GM18526 (cell line): Measurements from ENCODE around the gene ZNF622.

ENCODE experiments used
- POLR2A ChIP-seq: IDR thresholded peaks from 3 replicates; pipeline ENCODE4 v1.6.1; 2011; ENCODE audit not compliant: insufficient read length; ENCODE audit errors: extremely low read depth

The ZNF622 gene

DNA sequence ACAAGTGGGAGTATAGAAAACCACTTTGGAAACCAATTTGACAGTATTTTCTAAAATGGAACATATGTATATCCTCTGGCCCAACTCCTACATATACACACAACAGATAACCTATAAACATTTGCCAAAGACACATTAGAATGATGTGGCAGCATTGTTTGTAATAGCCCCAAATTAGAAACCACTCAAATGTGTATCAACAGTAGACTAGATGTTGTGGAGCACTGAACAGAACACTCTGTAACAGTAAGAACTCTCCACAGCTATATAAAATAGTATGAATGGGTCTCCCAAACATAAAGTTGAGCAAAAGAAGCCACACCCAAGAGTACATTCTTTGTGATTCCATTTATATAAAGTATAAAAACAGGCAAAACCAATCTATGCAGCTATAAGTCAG is 6.1 kb downstream of the ZNF622 start:
- TF ChIP-seq POLR2A: no peak

DNA sequence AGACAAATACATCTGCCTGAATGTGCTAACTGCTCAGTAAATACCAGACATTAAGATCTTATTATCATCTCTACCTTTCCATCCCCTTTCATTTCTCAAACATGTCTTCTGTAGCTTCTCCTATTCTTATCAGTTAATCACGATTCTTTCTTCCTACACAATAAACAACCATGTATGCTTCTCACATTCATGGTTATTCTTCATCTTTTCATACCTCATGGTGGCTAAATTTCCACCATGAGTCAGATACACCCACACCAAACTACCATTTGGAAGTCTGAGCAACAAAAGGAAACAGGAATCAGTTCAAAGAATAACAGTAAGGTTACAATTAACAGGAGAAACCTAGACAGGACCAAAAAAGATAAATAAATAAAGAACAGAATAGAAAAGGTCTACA is 7.7 kb downstream of the ZNF622 start:
- no peak for TF ChIP-seq POLR2A

DNA sequence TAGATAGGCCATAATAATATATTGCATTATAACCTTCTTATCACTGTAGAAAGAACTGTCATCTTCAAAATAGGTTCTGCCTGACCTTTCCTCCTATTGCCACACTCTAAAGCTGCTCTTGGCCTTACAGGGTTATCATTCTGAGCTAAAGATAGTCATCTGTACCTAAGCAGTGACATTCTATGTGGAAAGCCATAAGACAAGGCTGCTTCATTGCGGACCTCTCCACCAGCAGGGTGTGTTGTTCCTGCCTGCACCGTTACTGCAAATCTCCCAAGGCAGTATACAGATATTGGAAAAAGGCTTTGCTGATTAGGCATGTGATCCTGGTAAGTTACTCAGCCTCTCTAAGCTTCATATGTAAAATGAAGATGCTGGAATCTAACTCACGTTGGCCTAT is 8.1 kb downstream of the ZNF622 start:
- no peak for TF ChIP-seq POLR2A

DNA sequence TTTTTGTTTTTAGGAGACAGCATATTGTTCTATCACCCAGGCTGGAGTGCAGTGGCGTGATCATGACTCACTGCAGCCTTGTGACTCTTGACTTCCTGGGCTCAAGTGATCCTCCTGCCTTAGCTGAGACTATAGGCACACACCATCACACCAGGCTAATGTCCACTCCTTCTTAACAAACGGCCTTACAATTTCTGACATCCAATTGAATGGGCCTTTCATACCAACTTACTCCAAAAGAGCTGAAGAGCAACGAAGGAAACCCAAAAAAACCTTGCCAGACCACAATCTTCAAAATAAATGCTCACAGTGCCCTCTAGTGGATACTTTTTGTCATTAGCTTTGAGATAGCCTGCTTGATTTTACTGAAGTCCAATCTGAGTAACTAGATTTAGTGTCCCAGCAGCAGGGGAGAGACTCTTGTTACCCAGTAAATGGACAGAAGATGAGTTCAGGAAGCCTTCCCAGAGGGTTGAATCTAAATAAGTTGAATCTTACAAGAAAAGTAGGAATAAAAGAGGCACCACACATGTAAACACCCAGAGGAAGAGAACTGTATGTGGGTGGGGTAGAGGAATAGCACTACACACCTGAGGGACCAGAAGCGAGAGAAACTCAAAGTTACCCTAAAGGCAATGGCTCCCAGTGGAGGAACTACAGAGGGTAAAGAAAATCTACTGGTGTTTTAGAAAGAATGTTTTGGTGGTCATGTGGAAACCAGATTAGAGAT is 9.3 kb downstream of the ZNF622 start:
- TF ChIP-seq POLR2A: no peak

GRCh38 chr5:16455668-16456067 is 9.9 kb downstream of the ZNF622 start:
- TF ChIP-seq POLR2A: no peak

- no peak for TF ChIP-seq POLR2A
Measured at GRCh38 chr5:16454686-16455085, 10.9 kb downstream of the ZNF622 start.

- no peak for TF ChIP-seq POLR2A
Measured at GRCh38 chr5:16453609-16454008, 12.0 kb downstream of the ZNF622 start.

- TF ChIP-seq POLR2A: no peak
Measured at GRCh38 chr5:16450163-16450562, 15.4 kb downstream of the ZNF622 start.

DNA sequence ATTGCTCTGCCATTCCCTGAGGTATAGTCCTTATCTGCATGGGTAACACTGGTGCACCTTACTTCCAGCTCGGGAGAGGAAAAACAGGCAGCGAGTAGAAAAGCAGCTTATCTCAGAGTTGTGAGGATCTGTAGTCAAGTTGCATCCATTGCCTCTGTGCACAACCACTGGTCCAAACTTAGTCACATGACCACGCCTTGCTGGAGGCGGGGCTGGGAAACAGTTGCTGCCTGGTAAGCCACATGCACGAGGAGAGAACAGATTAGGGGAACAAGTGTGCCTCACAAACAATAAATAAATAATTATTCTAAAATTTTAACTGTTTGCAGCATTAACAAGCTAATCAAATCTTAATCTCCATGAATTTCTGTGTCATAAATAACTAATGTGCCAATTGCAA is 18.6 kb downstream of the ZNF622 start:
- no peak for TF ChIP-seq POLR2A

- no peak for TF ChIP-seq POLR2A
Measured at GRCh38 chr5:16437977-16438376, 27.6 kb downstream of the ZNF622 start.

DNA sequence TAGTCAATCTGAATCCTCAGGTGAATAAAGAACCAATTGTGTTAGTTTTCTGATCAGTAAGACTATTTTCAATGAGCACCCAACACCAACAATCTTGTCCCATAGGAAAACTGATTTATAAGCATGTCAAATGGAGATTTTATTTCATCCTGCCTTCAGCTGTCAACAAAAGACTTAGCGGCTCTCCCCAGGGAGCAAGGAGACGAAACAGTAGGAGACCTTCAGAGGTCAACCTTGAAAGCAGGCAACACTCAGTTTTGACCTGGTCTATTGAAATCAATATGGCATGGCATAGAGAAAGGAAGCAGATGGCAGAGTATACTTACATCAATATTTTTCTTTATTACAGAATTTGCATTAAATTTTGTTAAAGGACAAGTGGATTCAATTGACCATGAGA is 34.1 kb downstream of the ZNF622 start:
- no peak for TF ChIP-seq POLR2A

DNA sequence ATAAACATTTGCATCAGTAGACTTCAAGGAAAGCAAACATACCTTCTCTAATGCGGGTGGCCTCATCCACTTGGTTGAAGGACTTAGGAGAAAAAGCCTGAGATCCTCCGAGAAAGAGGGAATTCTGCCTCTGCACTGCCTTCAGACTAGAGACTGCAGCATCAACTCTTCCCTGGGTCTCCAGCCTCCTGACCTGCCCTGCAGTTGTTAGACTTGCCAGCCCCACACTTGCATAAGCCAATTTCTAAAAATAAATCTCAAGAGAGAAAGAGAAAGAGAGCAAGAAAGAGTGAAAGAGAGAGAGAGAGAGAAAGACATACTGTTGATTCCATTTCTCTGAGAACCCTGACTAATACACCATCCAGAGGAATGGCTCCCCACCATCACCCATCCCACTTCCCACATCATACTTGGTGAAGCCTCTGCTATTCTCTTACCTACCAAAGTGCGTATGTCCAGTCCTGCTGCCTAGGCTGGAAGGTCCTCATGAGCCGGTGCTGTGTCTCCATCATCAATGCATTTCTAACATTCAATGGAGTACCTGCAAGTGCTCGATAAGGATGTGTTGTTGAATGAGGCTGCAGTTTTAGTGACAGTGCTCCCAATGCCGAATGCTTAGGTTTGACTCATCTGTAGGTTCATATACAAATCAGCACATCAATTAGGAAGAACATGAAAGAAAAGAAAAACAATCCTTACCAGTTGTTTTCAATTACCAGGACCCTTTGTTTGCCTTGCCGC is 35.1 kb downstream of the ZNF622 start:
- no peak for TF ChIP-seq POLR2A

- no peak for TF ChIP-seq POLR2A
Measured at GRCh38 chr5:16428359-16428758, 37.2 kb downstream of the ZNF622 start.

DNA sequence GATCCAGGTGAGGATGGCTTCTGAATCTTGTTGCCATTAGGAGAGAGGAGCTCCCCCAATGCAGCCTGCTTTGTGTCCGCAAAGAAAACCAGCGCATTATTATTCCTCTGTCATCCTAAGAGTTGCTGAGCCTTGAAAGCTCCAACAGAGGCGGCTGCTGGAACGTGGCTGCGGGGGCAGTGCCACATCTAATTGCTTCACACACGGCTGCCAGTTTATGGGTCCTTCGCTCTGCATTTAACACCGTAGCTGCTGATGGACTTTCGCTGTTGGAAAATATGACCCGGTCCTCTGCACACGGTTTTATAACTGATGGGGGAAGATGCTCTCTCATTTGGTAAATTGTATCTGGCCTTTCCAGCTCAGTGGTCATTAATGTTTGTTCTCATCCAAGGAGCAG is 38.0 kb downstream of the ZNF622 start:
- no peak for TF ChIP-seq POLR2A

DNA sequence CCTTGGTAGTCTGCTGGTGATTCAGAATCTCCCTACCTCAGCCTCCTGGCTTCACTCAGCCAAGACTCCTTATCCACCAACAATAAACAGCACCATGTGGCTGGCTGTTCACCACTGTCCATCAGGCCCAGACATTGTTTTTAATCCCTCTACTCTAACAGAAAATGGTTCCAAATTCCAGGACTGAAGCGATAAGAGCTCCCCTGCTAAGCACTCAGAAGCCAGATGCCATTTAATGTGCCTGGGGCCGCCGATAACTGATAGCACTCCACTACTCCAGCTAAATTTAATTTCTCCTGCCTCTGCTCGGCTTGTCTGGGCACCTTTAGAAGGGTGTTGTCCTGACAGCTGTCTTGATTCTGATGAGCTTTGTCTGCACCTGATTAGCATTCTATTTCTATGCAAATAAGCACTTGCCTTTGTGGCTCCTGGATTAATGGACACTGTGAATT is 47.1 kb downstream of the ZNF622 start:
- TF ChIP-seq POLR2A: no peak

GRCh38 chr5:16417398-16418074 is 48.1 kb downstream of the ZNF622 start:
- TF ChIP-seq POLR2A: no peak
